Activated T-cell treated with anti-CD3 and anti-CD28 coated beads, Interleukin-2, amount 50 U/mL, for 72 hours (primary cell): ENCODE results near the gene PRICKLE2. TPM values are rescaled to one million over a fixed set of nuclear protein-coding genes. Genes with fewer than 3 reads are reported as not detected.

Experiments used
- ATAC-seq, 2 donors: fragments of 150-1000 bp; cut with Tn5 transposase; replicated peaks in 1 of 2; 2 replicates each; pipeline ENCODE4 v1.10.0; 2021; ENCODE audit warnings: moderate library complexity in 2 of 2, mild to moderate bottlenecking in 1 of 2
- DNase-seq, 2 donors: peaks; one replicate each; pipeline ENCODE4 v3.0.0; 2021 to 2022; ENCODE audit warnings: mixed read lengths in 1 of 2
- H3K27ac Mint-ChIP-seq: one replicate; pipeline ENCODE4 v1.8.0; 2022; ENCODE audit warnings: mild to moderate bottlenecking, moderate library complexity, mixed read lengths
- H3K27me3 Mint-ChIP-seq: one replicate; pipeline ENCODE4 v1.8.0; 2022; ENCODE audit warnings: low read depth, mixed read lengths
- H3K36me3 Mint-ChIP-seq, 2 donors: one replicate each; pipeline ENCODE4 v1.8.0; 2022; ENCODE audit warnings: mixed read lengths in 2 of 2, mild to moderate bottlenecking in 1 of 2; ENCODE audit not compliant: insufficient read depth in 2 of 2
- H3K4me1 Mint-ChIP-seq: one replicate; pipeline ENCODE4 v1.8.0; 2022; ENCODE audit warnings: low read depth, mixed read lengths
- H3K4me3 Mint-ChIP-seq, 2 donors: one replicate each; pipeline ENCODE4 v1.8.0; 2022; ENCODE audit warnings: mild to moderate bottlenecking in 2 of 2, mixed read lengths in 2 of 2, moderate library complexity in 2 of 2
- H3K9me3 Mint-ChIP-seq, 2 donors: one replicate each; pipeline ENCODE4 v1.8.0; 2022; ENCODE audit warnings: mixed read lengths in 2 of 2
- total RNA-seq, 2 donors: library from RNA; stranded (reverse); gene quantifications; one replicate each; pipeline ENCODE4 v1.2.3, GENCODE V29; 2022

Gene PRICKLE2
- total RNA-seq, 2 donors from 2014 or later: 0.09 to 0.17 TPM

- Mint-ChIP-seq H3K9me3 (no peaks in the 10 kb centered on the region), H3K27me3 (no peaks in the 10 kb centered on the region), H3K36me3 (no peaks in the 10 kb centered on the region), H3K4me3 (no peak overlapping the region), H3K4me1 (no peaks in the 10 kb centered on the region), H3K27ac (no peak overlapping the region)
- no peak for DNase-seq
- ATAC-seq: no peak
These were observed 3.6 kb downstream of the PRICKLE2 start for GRCh38 chr3:64221571-64222257.

DNA sequence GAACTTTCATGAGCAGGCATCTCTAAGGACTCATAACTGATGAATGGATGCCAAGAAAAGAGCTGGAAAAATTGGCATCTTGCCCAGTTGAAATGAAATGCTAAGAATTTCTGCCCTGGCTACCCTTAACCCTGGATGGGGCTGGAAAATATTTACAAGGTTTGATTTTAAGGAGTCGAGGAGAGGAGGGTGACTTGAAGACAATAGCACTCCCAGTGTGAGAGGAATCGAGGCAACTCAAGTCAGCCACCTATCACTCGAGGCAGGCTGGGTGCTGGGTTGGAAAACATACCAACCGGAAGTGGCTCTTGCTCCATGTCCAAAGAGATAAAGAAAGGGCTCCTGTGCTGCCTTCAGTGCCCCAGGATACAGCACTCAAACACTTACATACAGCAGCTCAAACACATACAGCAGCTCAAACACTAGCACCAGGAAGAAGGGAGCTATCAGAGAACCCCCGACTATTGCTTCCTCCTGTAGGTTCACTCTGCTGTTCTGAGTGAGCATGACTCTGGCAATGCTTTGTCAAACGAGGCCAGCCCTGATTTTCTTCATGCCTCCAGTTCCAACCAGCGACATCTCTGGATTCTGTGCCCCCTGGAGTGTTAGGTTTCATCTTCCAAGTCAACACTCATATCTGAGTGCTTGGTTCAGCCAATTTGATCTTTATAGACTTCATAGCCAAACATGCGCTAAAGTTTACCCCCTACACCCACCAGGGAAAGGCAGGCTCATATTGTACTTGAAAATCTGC lies 4.9 kb downstream of the PRICKLE2 start:
- H3K36me3 Mint-ChIP-seq: no peaks in the 10 kb centered on the region
- no peak overlapping the region for H3K27ac Mint-ChIP-seq

DNA sequence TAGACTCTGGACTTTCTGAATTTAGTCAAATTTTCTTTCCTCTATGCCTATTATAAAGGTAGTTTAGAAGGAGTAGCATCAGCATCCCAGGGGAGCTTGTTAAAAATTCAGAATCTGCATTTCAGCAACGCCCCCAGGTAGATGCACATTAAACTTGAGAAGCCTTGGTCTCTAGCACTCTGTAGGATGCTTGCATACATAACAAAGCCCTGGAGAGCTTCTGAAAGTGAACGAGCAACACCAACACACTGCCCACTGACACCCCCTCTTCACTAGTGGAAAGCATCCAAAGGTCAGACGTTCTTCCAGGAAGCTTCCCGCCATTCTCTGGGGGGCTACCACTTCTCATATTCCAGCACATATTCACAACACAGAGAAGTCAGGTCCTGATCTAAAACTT lies 6.5 kb downstream of the PRICKLE2 start:
- Mint-ChIP-seq H3K4me3 (no peak overlapping the region), H3K9me3 (no peaks in the 10 kb centered on the region), H3K27me3 (peaks cover 7% of the 10 kb centered on the region), H3K4me1 (no peaks in the 10 kb centered on the region), H3K27ac (no peak overlapping the region), H3K36me3 (no peaks in the 10 kb centered on the region)
- no peak for DNase-seq
- ATAC-seq: no peak

More for the DNA sequence above, 4.9 kb downstream of the PRICKLE2 start:
- no peaks in the 10 kb centered on the region for H3K9me3 Mint-ChIP-seq
- H3K4me3 Mint-ChIP-seq: no peak overlapping the region
- no peak for DNase-seq
- H3K27me3 Mint-ChIP-seq: no peaks in the 10 kb centered on the region
- H3K4me1 Mint-ChIP-seq: no peaks in the 10 kb centered on the region
- ATAC-seq: no peak

GRCh38 chr3:64218329-64218728 lies 6.9 kb downstream of the PRICKLE2 start:
- peaks cover 7% of the 10 kb centered on the region for H3K27me3 Mint-ChIP-seq
- no peaks in the 10 kb centered on the region for H3K36me3 Mint-ChIP-seq
- H3K4me1 Mint-ChIP-seq: no peaks in the 10 kb centered on the region
- ATAC-seq (no peak), DNase-seq (no peak)
- H3K27ac Mint-ChIP-seq: no peak overlapping the region
- H3K4me3 Mint-ChIP-seq: no peak overlapping the region
- H3K9me3 Mint-ChIP-seq: no peaks in the 10 kb centered on the region

GRCh38 chr3:64216274-64217147 lies 8.8 kb downstream of the PRICKLE2 start:
- Mint-ChIP-seq H3K27ac (no peak overlapping the region), H3K36me3 (no peaks in the 10 kb centered on the region), H3K27me3 (peaks cover 7% of the 10 kb centered on the region), H3K9me3 (no peaks in the 10 kb centered on the region), H3K4me1 (no peaks in the 10 kb centered on the region), H3K4me3 (no peak overlapping the region)
- DNase-seq: no peak
- ATAC-seq: no peak

DNA sequence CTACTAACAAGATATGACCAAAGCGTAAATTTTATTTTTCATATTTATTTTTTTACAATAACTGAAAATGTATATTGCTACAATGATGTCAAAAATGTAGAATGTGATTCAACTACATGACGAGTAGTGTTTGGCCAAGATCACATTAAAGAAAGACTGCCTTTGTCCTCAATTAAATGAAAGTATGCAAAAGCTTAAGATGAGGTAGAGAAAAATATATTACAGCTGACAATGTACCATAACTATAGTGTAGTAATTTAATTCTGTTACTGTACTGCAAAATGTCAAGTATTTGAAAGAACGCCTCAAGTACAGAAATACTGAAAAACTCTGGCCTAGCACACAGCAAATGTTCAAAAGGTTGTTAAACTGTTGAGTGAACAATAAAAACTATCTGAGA lies 9.7 kb downstream of the PRICKLE2 start:
- Mint-ChIP-seq H3K9me3 (peaks cover 1 to 2% of the 10 kb centered on the region in 2 donors), H3K4me3 (no peak overlapping the region), H3K36me3 (no peaks in the 10 kb centered on the region), H3K27ac (no peak overlapping the region), H3K27me3 (peaks cover 7% of the 10 kb centered on the region), H3K4me1 (no peaks in the 10 kb centered on the region)
- no peak for DNase-seq
- no peak for ATAC-seq

DNA sequence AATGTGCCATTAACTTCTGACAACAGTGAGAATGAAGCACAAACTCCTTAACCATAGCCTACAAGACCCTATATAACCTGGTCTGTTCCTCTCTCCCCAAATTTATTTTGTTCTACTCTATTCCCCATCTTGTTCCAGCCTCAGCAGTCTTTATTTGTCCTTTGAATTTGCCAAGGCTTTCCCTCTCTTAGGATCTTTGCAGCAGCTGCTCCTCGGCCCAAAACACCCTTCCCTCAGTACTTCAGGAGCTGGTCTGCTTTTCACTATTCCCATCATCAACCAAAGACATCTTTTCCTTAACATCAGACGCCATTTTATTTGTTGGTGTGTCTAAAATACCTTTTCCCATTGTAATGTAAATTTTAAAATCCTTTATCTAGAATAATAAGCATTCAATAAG lies 10.2 kb downstream of the PRICKLE2 start:
- H3K4me3 Mint-ChIP-seq: no peak overlapping the region
- no peak overlapping the region for H3K27ac Mint-ChIP-seq

DNA sequence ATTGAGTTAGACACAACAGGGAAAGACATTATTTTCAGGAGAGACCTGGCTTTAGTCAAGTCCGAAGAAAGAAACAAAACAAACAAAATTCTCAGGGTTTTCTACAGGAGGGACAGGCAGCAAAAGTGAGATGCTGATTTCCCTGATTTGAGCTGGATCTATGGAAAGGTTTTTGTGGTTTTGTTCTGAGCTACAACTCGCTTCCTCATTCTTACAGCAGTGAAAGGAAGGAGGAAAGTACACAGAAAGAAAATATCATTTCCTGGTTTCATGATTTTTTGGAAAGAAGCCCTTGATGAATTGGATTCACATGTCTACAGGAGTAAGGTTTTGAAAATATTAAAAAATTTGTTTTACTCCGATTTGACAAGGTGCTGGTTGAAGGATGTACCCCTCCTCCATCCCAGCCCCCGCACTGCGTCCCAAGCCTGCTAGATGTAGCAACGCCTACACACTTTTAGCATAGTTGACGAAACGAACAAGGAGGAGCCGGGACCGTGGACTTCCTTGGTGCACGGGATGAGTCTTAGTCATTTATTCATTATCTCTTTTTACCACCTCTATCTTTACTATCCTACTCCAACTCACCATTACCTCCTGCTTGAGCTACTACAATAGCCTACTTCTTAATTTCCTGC lies 10.8 kb downstream of the PRICKLE2 start:
- peaks cover 7% of the 10 kb centered on the region for H3K27me3 Mint-ChIP-seq
- no peak overlapping the region for H3K4me3 Mint-ChIP-seq
- H3K4me1 Mint-ChIP-seq: no peaks in the 10 kb centered on the region
- H3K27ac Mint-ChIP-seq: no peak overlapping the region
- no peak for DNase-seq
- no peak for ATAC-seq
- no peaks in the 10 kb centered on the region for H3K36me3 Mint-ChIP-seq
- peaks cover 1 to 2% of the 10 kb centered on the region in 2 donors for H3K9me3 Mint-ChIP-seq

More for the DNA sequence above, 10.2 kb downstream of the PRICKLE2 start:
- Mint-ChIP-seq H3K36me3 (no peaks in the 10 kb centered on the region), H3K9me3 (peaks cover 1 to 2% of the 10 kb centered on the region in 2 donors), H3K4me1 (no peaks in the 10 kb centered on the region), H3K27me3 (peaks cover 7% of the 10 kb centered on the region)
- ATAC-seq: no peak
- no peak for DNase-seq

GRCh38 chr3:64213962-64214379 lies 11.3 kb downstream of the PRICKLE2 start:
- ATAC-seq (no peak), DNase-seq (no peak)
- Mint-ChIP-seq H3K36me3 (no peaks in the 10 kb centered on the region), H3K9me3 (peaks cover 1 to 2% of the 10 kb centered on the region in 2 donors), H3K27me3 (peaks cover 7% of the 10 kb centered on the region), H3K27ac (no peak overlapping the region), H3K4me1 (no peaks in the 10 kb centered on the region), H3K4me3 (no peak overlapping the region)

DNA sequence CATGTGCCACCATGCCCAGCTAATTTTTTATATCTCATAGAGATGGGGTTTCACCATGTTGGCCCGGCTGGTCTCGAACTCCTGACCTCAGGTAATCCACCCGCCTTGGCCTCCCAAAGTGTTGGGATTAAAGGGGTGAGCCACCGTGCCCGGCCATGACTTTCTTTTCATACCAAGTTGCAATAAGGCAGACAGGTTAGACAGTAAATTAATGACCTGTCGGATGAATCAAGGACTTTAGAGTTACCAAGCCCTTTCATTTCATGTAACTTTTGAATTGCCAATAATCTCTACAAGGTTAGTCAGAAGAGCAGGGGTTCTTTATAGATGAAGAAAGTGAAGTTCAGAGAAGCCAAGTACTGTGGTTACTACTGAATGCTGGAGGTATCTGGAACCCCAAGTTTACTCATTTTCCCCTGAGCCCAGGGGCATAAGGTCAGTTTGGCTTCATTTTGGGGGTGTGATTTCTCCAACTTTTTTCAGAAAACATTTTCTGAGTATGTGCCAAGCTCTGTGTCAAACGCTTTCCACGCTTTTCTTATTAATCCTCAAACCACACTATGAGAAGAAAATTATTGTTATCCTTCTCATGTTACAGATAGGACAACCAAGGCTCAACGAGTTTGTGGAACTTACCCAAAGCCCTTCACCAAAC lies 11.9 kb downstream of the PRICKLE2 start:
- no peak for ATAC-seq
- Mint-ChIP-seq H3K36me3 (no peaks in the 10 kb centered on the region), H3K27ac (no peak overlapping the region), H3K4me3 (no peak overlapping the region), H3K4me1 (no peaks in the 10 kb centered on the region), H3K9me3 (peaks cover 1 to 2% of the 10 kb centered on the region in 2 donors), H3K27me3 (peaks cover 7% of the 10 kb centered on the region)
- no peak for DNase-seq

- Mint-ChIP-seq H3K4me1 (no peaks in the 10 kb centered on the region), H3K4me3 (no peak overlapping the region), H3K9me3 (peaks cover 1 to 2% of the 10 kb centered on the region in 2 donors), H3K27ac (no peak overlapping the region), H3K36me3 (no peaks in the 10 kb centered on the region), H3K27me3 (peaks cover 5% of the 10 kb centered on the region)
- DNase-seq: no peak
- ATAC-seq: no peak
These were observed 15.2 kb downstream of the PRICKLE2 start for GRCh38 chr3:64209866-64210621.
